ENCODE results near the gene BMPR1A. TPM values are rescaled to one million over a fixed set of nuclear protein-coding genes. Genes with fewer than 3 reads are reported as not detected.

Gene BMPR1A
- total and polyA plus RNA-seq, 9 of the 15 experiments (the other 6 are each of a cell fraction or from before 2014, with no cell fraction given), result 1.6 to 17.5 (median 9.1) TPM

GRCh38 chr10:86898511-86898910 is 142.1 kb downstream of the BMPR1A start:
- H3K4me2 ChIP-seq (ENCODE audit: insufficient read depth, low read length), result no peak overlapping the region
- ChIA-PET POLR2A (no interaction called here), CTCF (ENCODE audit: low intra/inter-chr PET ratio) (interaction anchor here (0.7 to 3.6 kb wide), 4 partner anchors 188 to 213 kb away, joined by 4 to 20 read pairs (median 6); no protein-coding TSS in a partner anchor)
- no peak overlapping the region for H3K27ac ChIP-seq (ENCODE audit: extremely low read depth, low read depth, low read length)
- DNase-seq (ENCODE audit: extremely low read depth in 1 of 4, low spot score in 3 of 4) (no peak), ATAC-seq (no peak), FAIRE-seq (no peak)
- no peaks in the 10 kb centered on the region for H3K27me3 ChIP-seq (ENCODE audit: control insufficient read depth in 2 of 2, insufficient read depth in 2 of 2, low read length in 2 of 2)
- no peaks in the 10 kb centered on the region for H3K79me2 ChIP-seq (ENCODE audit: control insufficient read depth, insufficient read depth, low read length)
- H3K4me1 ChIP-seq (replicated peaks in 1 of 2; ENCODE audit: control insufficient read depth in 2 of 2, insufficient read depth in 2 of 2, low read length in 2 of 2), result no peaks in the 10 kb centered on the region
- no peaks in the 10 kb centered on the region for H4K20me1 ChIP-seq (replicated peaks; ENCODE audit: control insufficient read depth, insufficient read depth, low read length)
- H3K9me3 ChIP-seq (replicated peaks; ENCODE audit: control insufficient read depth, insufficient read depth, low read depth, low read length), result no peaks in the 10 kb centered on the region
- no TSS peak for BruUV-seq (replicated peaks)
- intact Hi-C loops (cut with micrococcal nuclease), result loop anchor here (2.0 kb wide), 1 partner anchor 210 kb away; no protein-coding TSS in a partner anchor
- WGBS (ENCODE audit: insufficient coverage, low coverage, missing lambda C conversion rate), result 39% methylated on average over 4 of the region's 4 CpGs
- in situ Hi-C loops (cut with MboI), result no loop called here
- no peak overlapping the region for H3K4me3 ChIP-seq
- H3K9me1 ChIP-seq (ENCODE audit: control insufficient read depth, insufficient read depth, low read length), result no peaks in the 10 kb centered on the region
- no peak overlapping the region for H3K9ac ChIP-seq (ENCODE audit: insufficient read depth in 1 of 2, low read depth in 2 of 2, low read length in 2 of 2)
- H2AFZ ChIP-seq (ENCODE audit: low read depth, low read length), result no peak overlapping the region
- peaks cover 26% of the 10 kb centered on the region; the same call in 2 of the 3 replicates for H3K36me3 ChIP-seq (ENCODE audit: control insufficient read depth, insufficient read depth, low read length)
- no peak for TF ChIP-seq KAT8 (IDR thresholded peaks at IDR 0.05; ENCODE audit: low read depth)
- TF ChIP-seq NFRKB (IDR thresholded peaks at IDR 0.05; ENCODE audit: low read depth), result no peak
- no peak for TF ChIP-seq IRF2 (CRISPR knock-in tag; IDR thresholded peaks at IDR 0.05)
- no peak for TF ChIP-seq ZNF609 (CRISPR knock-in tag; IDR thresholded peaks at IDR 0.05; ENCODE audit: borderline replicate concordance)
- TF ChIP-seq RREB1 (CRISPR knock-in tag; IDR thresholded peaks at IDR 0.05), result no peak
- TF ChIP-seq MCM2 (IDR thresholded peaks at IDR 0.05; ENCODE audit: low read depth), result no peak
- no peak for TF ChIP-seq ZNF75A (CRISPR knock-in tag; IDR thresholded peaks at IDR 0.05)
- no peak for TF ChIP-seq BRF1 (IDR thresholded peaks at IDR 0.05; ENCODE audit: borderline replicate concordance, extremely low read depth, insufficient read length)
- no peak for TF ChIP-seq MAFG (tag; conservative IDR thresholded peaks at IDR 0.05)
- no peak for TF ChIP-seq KLF16 (IDR thresholded peaks at IDR 0.05)
- no peak for TF ChIP-seq JUN (IDR thresholded peaks at IDR 0.05; ENCODE audit: borderline replicate concordance, low read depth, low read length)
- no peak for TF ChIP-seq JUN (CRISPR knock-in tag; IDR thresholded peaks at IDR 0.05; ENCODE audit: borderline replicate concordance)
- TF ChIP-seq ARNT (IDR thresholded peaks at IDR 0.05), result no peak
- TF ChIP-seq HDAC8 (tag; IDR thresholded peaks at IDR 0.05), result no peak

All from K562 (cell line).